ENCODE measurements around the gene SPRY1.
A peak's percentile ranks its signal among the peaks of the same experiment; 100 is the strongest.

The SPRY1 gene

GRCh38 chr4:123380728-123381716 lies 15.6 kb upstream of the SPRY1 start:
- DNase-seq: no peak

- DNase-seq: no peak
Observed at GRCh38 chr4:123381996-123382395, 14.6 kb upstream of the SPRY1 start.

GRCh38 chr4:123383566-123383965 lies 13.0 kb upstream of the SPRY1 start:
- DNase-seq: no peak

- no peak for DNase-seq
Observed at GRCh38 chr4:123386609-123387008, 10.0 kb upstream of the SPRY1 start.

- DNase-seq: peak; percentile 45
Observed at GRCh38 chr4:123390846-123391456, 5.6 kb upstream of the SPRY1 start.

- DNase-seq: no peak
Observed at GRCh38 chr4:123393721-123394120, 2.9 kb upstream of the SPRY1 start.

GRCh38 chr4:123397144-123398065 lies 810 bp downstream of the SPRY1 start:
- no peak for DNase-seq

GRCh38 chr4:123398066-123398852 lies 1.7 kb downstream of the SPRY1 start:
- peak; percentile 22 for DNase-seq

GRCh38 chr4:123398853-123399626 lies 2.4 kb downstream of the SPRY1 start:
- DNase-seq: peak; percentile 18

- DNase-seq: no peak
Observed at GRCh38 chr4:123399627-123400358, 3.2 kb downstream of the SPRY1 start.

- DNase-seq: no peak
Observed at GRCh38 chr4:123401271-123402120, 4.9 kb downstream of the SPRY1 start.

- no peak for DNase-seq
Observed at GRCh38 chr4:123402121-123402465, 5.5 kb downstream of the SPRY1 start.

- no peak for DNase-seq
Observed at GRCh38 chr4:123403080-123403604, 6.5 kb downstream of the SPRY1 start.

- no peak for DNase-seq
Observed at GRCh38 chr4:123404533-123404932, 7.9 kb downstream of the SPRY1 start.

- no peak for DNase-seq
Observed at GRCh38 chr4:123405267-123405865, 8.8 kb downstream of the SPRY1 start.

GRCh38 chr4:123406872-123407271 lies 10.3 kb downstream of the SPRY1 start:
- no peak for DNase-seq

- DNase-seq: no peak
Observed at GRCh38 chr4:123408471-123409084, 12.0 kb downstream of the SPRY1 start.

GRCh38 chr4:123409334-123409733 lies 12.7 kb downstream of the SPRY1 start:
- no peak for DNase-seq

GRCh38 chr4:123411514-123411913 lies 14.9 kb downstream of the SPRY1 start:
- DNase-seq: no peak
